ENCODE measurements around the gene SAMD4A. TPM values are rescaled to one million over a fixed set of nuclear protein-coding genes. Genes with fewer than 3 reads are reported as not detected.

SAMD4A gene
- total RNA-seq, 1 experiment from 2014 or later = 77.2 TPM

- peaks cover 48% of the 10 kb centered on the region for H4K20me1 ChIP-seq (ENCODE audit: insufficient read depth, low read depth, low read length)
- H3K9me3 ChIP-seq (ENCODE audit: low read length) = no peaks in the 10 kb centered on the region
- peaks cover 79% of the 10 kb centered on the region for H3K36me3 ChIP-seq (ENCODE audit: insufficient read depth, low read length)
- H3K27me3 ChIP-seq (ENCODE audit: low read length) = no peaks in the 10 kb centered on the region
- no peak overlapping the region for H3K4me2 ChIP-seq (ENCODE audit: low read depth, low read length, poor library complexity, severe bottlenecking)
- 0 out of 2 replicates have a peak overlapping the region, but pooled peaks have one; percentile 6 for H3K27ac ChIP-seq (ENCODE audit: low read length)
- H3K79me2 ChIP-seq (ENCODE audit: low read length) = peaks cover 97% of the 10 kb centered on the region
- no peak overlapping the region for H2AFZ ChIP-seq (ENCODE audit: low read length)
- no peak for DNase-seq
- H3K9ac ChIP-seq (ENCODE audit: low read length) = no peak overlapping the region
- H3K9me2 ChIP-seq (replicated peaks; ENCODE audit: insufficient read depth, low read length) = no peaks in the 10 kb centered on the region
- no peak overlapping the region for H3K4me3 ChIP-seq (ENCODE audit: low read length)
- peaks cover 38% of the 10 kb centered on the region for H3K4me1 ChIP-seq (ENCODE audit: low read length)
Observed at GRCh38 chr14:54593860-54594259, 26.9 kb downstream of the SAMD4A start.

GRCh38 chr14:54594537-54594936, 27.6 kb downstream of the SAMD4A start:
- peaks cover 97% of the 10 kb centered on the region for H3K79me2 ChIP-seq (ENCODE audit: low read length)
- H2AFZ ChIP-seq (ENCODE audit: low read length) = no peak overlapping the region
- peaks cover 38% of the 10 kb centered on the region for H3K4me1 ChIP-seq (ENCODE audit: low read length)
- no peak overlapping the region for H3K4me3 ChIP-seq (ENCODE audit: low read length)
- no peaks in the 10 kb centered on the region for H3K9me3 ChIP-seq (ENCODE audit: low read length)
- DNase-seq = no peak
- peaks cover 42% of the 10 kb centered on the region for H4K20me1 ChIP-seq (ENCODE audit: insufficient read depth, low read depth, low read length)
- H3K4me2 ChIP-seq (ENCODE audit: low read depth, low read length, poor library complexity, severe bottlenecking) = no peak overlapping the region
- no peaks in the 10 kb centered on the region for H3K27me3 ChIP-seq (ENCODE audit: low read length)
- H3K9ac ChIP-seq (ENCODE audit: low read length) = no peak overlapping the region
- no peak overlapping the region for H3K27ac ChIP-seq (ENCODE audit: low read length)
- H3K36me3 ChIP-seq (ENCODE audit: insufficient read depth, low read length) = peaks cover 75% of the 10 kb centered on the region
- H3K9me2 ChIP-seq (replicated peaks; ENCODE audit: insufficient read depth, low read length) = no peaks in the 10 kb centered on the region

GRCh38 chr14:54597795-54598443, 31.0 kb downstream of the SAMD4A start:
- Histone ChIP-seq H3K9ac (ENCODE audit: low read length) (no peak overlapping the region), H3K4me1 (ENCODE audit: low read length) (peaks cover 16% of the 10 kb centered on the region), H4K20me1 (ENCODE audit: insufficient read depth, low read depth, low read length) (peaks cover 32% of the 10 kb centered on the region), H2AFZ (ENCODE audit: low read length) (no peak overlapping the region), H3K4me2 (ENCODE audit: low read depth, low read length, poor library complexity, severe bottlenecking) (no peak overlapping the region), H3K36me3 (ENCODE audit: insufficient read depth, low read length) (peaks cover 74% of the 10 kb centered on the region), H3K9me2 (replicated peaks; ENCODE audit: insufficient read depth, low read length) (no peaks in the 10 kb centered on the region), H3K27me3 (ENCODE audit: low read length) (no peaks in the 10 kb centered on the region), H3K79me2 (ENCODE audit: low read length) (peaks cover 97% of the 10 kb centered on the region), H3K4me3 (ENCODE audit: low read length) (no peak overlapping the region), H3K27ac (ENCODE audit: low read length) (no peak overlapping the region), H3K9me3 (ENCODE audit: low read length) (no peaks in the 10 kb centered on the region)
- no peak for DNase-seq

DNA sequence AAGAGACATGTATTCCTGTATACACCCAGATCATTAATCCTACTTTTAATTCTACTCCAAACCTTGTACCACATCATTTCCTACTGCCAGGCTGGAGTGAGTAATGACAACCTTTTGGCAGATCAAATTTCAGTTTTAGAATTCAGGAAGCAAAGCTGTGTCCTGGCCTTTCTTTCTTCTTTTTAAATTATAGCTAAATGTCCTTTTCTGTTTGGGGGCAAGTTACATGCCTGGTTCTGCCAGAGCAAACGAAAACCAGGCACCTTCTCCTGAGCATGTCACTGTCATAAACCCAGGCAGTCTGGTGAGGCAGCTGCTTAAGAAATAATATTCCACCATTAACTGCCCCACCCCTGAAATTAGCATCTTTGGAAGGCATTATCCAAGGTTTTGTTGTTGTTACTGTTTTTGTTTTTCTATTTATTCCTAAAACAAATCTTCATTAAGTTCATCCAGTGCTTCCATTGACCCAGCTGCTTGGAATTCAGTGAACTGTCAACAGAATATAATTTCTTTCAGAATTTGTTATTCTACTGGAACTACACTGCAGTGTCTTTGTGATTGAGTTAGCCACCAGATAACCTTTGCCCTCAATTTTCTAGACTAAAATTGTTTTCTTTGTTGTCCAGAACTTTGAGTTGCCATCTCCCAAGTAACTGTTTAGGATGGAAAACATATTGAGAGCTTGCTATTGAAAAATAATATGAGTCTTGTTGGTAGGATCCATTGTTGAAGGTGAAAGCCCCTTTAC, 33.2 kb downstream of the SAMD4A start:
- DNase-seq = no peak
- H3K4me2 ChIP-seq (ENCODE audit: low read depth, low read length, poor library complexity, severe bottlenecking) = no peak overlapping the region
- peaks cover 97% of the 10 kb centered on the region for H3K79me2 ChIP-seq (ENCODE audit: low read length)
- no peaks in the 10 kb centered on the region for H3K9me2 ChIP-seq (replicated peaks; ENCODE audit: insufficient read depth, low read length)
- H3K4me1 ChIP-seq (ENCODE audit: low read length) = peaks cover 9% of the 10 kb centered on the region
- H4K20me1 ChIP-seq (ENCODE audit: insufficient read depth, low read depth, low read length) = peaks cover 37% of the 10 kb centered on the region
- no peak overlapping the region for H3K4me3 ChIP-seq (ENCODE audit: low read length)
- H2AFZ ChIP-seq (ENCODE audit: low read length) = no peak overlapping the region
- H3K27ac ChIP-seq (ENCODE audit: low read length) = no peak overlapping the region; the same call in 1 of the 2 replicates
- H3K36me3 ChIP-seq (ENCODE audit: insufficient read depth, low read length) = peaks cover 70% of the 10 kb centered on the region
- H3K9ac ChIP-seq (ENCODE audit: low read length) = no peak overlapping the region
- H3K9me3 ChIP-seq (ENCODE audit: low read length) = no peaks in the 10 kb centered on the region
- H3K27me3 ChIP-seq (ENCODE audit: low read length) = no peaks in the 10 kb centered on the region

- Histone ChIP-seq H3K27ac (ENCODE audit: low read length) (no peak overlapping the region; the same call in 1 of the 2 replicates), H4K20me1 (ENCODE audit: insufficient read depth, low read depth, low read length) (peaks cover 36% of the 10 kb centered on the region), H3K9ac (ENCODE audit: low read length) (no peak overlapping the region), H3K4me3 (ENCODE audit: low read length) (no peak overlapping the region), H3K36me3 (ENCODE audit: insufficient read depth, low read length) (peaks cover 70% of the 10 kb centered on the region), H3K9me2 (replicated peaks; ENCODE audit: insufficient read depth, low read length) (no peaks in the 10 kb centered on the region), H3K27me3 (ENCODE audit: low read length) (no peaks in the 10 kb centered on the region), H3K9me3 (ENCODE audit: low read length) (no peaks in the 10 kb centered on the region), H3K4me1 (ENCODE audit: low read length) (peaks cover 9% of the 10 kb centered on the region), H3K4me2 (ENCODE audit: low read depth, low read length, poor library complexity, severe bottlenecking) (no peak overlapping the region), H3K79me2 (ENCODE audit: low read length) (peaks cover 96% of the 10 kb centered on the region), H2AFZ (ENCODE audit: low read length) (no peak overlapping the region)
- DNase-seq = no peak
Observed at GRCh38 chr14:54600717-54601109, 33.8 kb downstream of the SAMD4A start.

DNA sequence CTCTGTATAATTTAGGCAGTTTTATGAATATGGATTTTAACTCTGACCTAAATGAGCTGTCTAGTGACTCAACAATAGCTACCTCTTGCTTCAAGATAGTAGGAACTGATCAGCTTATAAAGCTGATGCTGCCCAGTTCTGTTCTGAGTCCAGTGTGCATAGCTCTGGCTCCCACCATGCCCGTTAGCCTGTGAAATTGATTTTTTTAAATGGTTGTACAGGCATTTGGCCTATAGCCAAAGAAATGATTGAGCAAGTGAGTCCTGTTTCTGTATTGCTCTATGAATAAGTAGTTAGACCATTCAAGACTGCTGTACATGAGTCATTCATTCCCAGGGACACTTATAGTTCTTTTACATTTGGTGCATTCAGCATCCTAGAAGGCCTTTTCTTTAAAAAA, 36.4 kb downstream of the SAMD4A start:
- Histone ChIP-seq H3K9ac (ENCODE audit: low read length) (no peak overlapping the region), H4K20me1 (ENCODE audit: insufficient read depth, low read depth, low read length) (peaks cover 41% of the 10 kb centered on the region), H2AFZ (ENCODE audit: low read length) (no peak overlapping the region), H3K9me2 (replicated peaks; ENCODE audit: insufficient read depth, low read length) (no peaks in the 10 kb centered on the region), H3K36me3 (ENCODE audit: insufficient read depth, low read length) (peaks cover 73% of the 10 kb centered on the region), H3K4me3 (ENCODE audit: low read length) (no peak overlapping the region), H3K9me3 (ENCODE audit: low read length) (no peaks in the 10 kb centered on the region), H3K4me1 (ENCODE audit: low read length) (peaks cover 9% of the 10 kb centered on the region), H3K4me2 (ENCODE audit: low read depth, low read length, poor library complexity, severe bottlenecking) (no peak overlapping the region), H3K79me2 (ENCODE audit: low read length) (peaks cover 96% of the 10 kb centered on the region), H3K27ac (ENCODE audit: low read length) (no peak overlapping the region), H3K27me3 (ENCODE audit: low read length) (no peaks in the 10 kb centered on the region)
- no peak for DNase-seq

DNA sequence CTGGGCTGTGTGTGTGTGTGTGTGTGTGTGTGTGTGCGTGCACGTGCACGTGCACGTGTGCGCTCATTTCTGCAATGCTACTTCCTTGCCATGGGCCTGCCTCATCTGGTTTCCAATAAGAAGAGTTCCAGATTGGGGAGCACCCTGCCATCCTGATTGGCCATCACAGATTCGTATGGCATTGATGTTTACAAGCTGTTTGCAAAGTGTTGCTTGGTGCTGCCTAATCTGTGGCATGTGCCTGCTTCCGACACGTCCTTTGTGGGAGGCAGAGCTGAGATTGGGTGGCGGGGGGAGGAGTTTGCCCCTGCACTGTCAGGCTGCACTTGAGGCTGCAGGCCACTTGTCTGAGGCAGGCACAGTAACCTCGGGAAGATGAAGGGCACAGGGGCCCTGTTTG, 39.2 kb downstream of the SAMD4A start:
- Histone ChIP-seq H3K4me1 (ENCODE audit: low read length) (no peaks in the 10 kb centered on the region; the same call in 1 of the 2 replicates), H3K4me2 (ENCODE audit: low read depth, low read length, poor library complexity, severe bottlenecking) (no peak overlapping the region), H2AFZ (ENCODE audit: low read length) (no peak overlapping the region), H4K20me1 (ENCODE audit: insufficient read depth, low read depth, low read length) (peaks cover 29% of the 10 kb centered on the region), H3K9me2 (replicated peaks; ENCODE audit: insufficient read depth, low read length) (no peaks in the 10 kb centered on the region), H3K27ac (ENCODE audit: low read length) (no peak overlapping the region), H3K9ac (ENCODE audit: low read length) (no peak overlapping the region), H3K4me3 (ENCODE audit: low read length) (no peak overlapping the region), H3K9me3 (ENCODE audit: low read length) (no peaks in the 10 kb centered on the region), H3K79me2 (ENCODE audit: low read length) (peaks cover 96% of the 10 kb centered on the region), H3K27me3 (ENCODE audit: low read length) (no peaks in the 10 kb centered on the region), H3K36me3 (ENCODE audit: insufficient read depth, low read length) (peaks cover 82% of the 10 kb centered on the region)
- DNase-seq = no peak

- no peak overlapping the region for H3K9ac ChIP-seq (ENCODE audit: low read length)
- no peaks in the 10 kb centered on the region; the same call in 1 of the 2 replicates for H3K4me1 ChIP-seq (ENCODE audit: low read length)
- no peak overlapping the region for H3K4me3 ChIP-seq (ENCODE audit: low read length)
- peaks cover 96% of the 10 kb centered on the region for H3K79me2 ChIP-seq (ENCODE audit: low read length)
- no peak overlapping the region for H3K27ac ChIP-seq (ENCODE audit: low read length)
- no peak overlapping the region for H2AFZ ChIP-seq (ENCODE audit: low read length)
- DNase-seq = no peak
- H3K27me3 ChIP-seq (ENCODE audit: low read length) = no peaks in the 10 kb centered on the region
- H3K9me2 ChIP-seq (replicated peaks; ENCODE audit: insufficient read depth, low read length) = no peaks in the 10 kb centered on the region
- no peak overlapping the region for H3K4me2 ChIP-seq (ENCODE audit: low read depth, low read length, poor library complexity, severe bottlenecking)
- H3K36me3 ChIP-seq (ENCODE audit: insufficient read depth, low read length) = peaks cover 79% of the 10 kb centered on the region
- H4K20me1 ChIP-seq (ENCODE audit: insufficient read depth, low read depth, low read length) = peaks cover 29% of the 10 kb centered on the region
- no peaks in the 10 kb centered on the region for H3K9me3 ChIP-seq (ENCODE audit: low read length)
Observed at GRCh38 chr14:54606631-54607133, 39.8 kb downstream of the SAMD4A start.

All from Karpas-422 (cell line).